GM12892 (cell line): ENCODE data around the gene RPS4Y1. TPM values are rescaled to one million over a fixed set of nuclear protein-coding genes. Genes with fewer than 3 reads are reported as not detected.
"Not testable (repeated sequence)": the region's sequence is repeated elsewhere in the genome, so short reads cannot be mapped to it uniquely, and the experiment has no call there.

Experiments
- DNase-seq: peaks from one replicate; pipeline ENCODE4 v3.0.0; 2011; ENCODE audit not compliant: insufficient read length
- FAIRE-seq: peaks from 2 replicates; lab custom pipeline; 2011; peaks lifted over from hg19 to GRCh38; lab: Jason Lieb, UNC
- POLR2A ChIP-seq: IDR thresholded peaks from 2 replicates; pipeline ENCODE4 v1.6.1; 2011; ENCODE audit warnings: low read depth, low read length, control low read depth
- POLR2AphosphoS5 ChIP-seq: IDR thresholded peaks from 2 replicates; pipeline ENCODE4 v1.6.1; 2011; ENCODE audit warnings: low read depth, low read length, control low read depth
- TAF1 ChIP-seq: IDR thresholded peaks from 2 replicates; pipeline ENCODE4 v1.6.1; 2011; ENCODE audit warnings: low read depth, mild to moderate bottlenecking, control low read depth, low read length, borderline replicate concordance
- polyA plus RNA-seq: library from polyadenylated mRNA; unstranded; fragments of >200 nt; gene quantifications from one replicate; pipeline ENCODE4 v1.2.1, GENCODE V29; 2012; ENCODE audit warnings: missing spikeins, inconsistent platforms; ENCODE audit not compliant: missing spikeins

The RPS4Y1 gene
- polyA plus RNA-seq = 0.61 TPM

DNA sequence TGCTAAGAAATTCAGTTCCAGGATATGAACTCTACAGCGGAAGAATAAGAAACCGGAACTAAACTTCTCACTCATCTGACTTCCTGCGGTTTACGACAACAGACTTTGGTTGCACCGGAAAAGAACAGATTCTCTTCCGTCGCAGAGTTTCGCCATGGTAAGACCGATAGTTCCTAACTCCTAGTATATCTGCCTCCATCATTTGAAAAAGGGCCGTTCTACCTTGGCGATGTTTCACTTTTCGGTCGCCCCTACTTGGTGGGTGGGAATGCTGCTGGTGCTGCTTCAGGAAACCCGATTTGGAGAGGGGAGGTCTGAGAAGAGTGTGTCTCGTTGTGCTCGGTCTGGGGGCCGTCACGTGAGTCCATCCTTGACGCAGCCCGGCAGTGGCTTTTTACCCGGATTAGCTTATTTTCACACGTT, at the start of gene RPS4Y1:
Gene RPS4Y1 (plus strand): TSS at position 132 of the 423 bp plus-strand sequence. CDS start 23 bp downstream, at position 155.
- FAIRE-seq (no peak), DNase-seq (no peak)
- no peak for TF ChIP-seq POLR2AphosphoS5
- TF ChIP-seq POLR2A = no peak
- TF ChIP-seq TAF1 = no peak

DNA sequence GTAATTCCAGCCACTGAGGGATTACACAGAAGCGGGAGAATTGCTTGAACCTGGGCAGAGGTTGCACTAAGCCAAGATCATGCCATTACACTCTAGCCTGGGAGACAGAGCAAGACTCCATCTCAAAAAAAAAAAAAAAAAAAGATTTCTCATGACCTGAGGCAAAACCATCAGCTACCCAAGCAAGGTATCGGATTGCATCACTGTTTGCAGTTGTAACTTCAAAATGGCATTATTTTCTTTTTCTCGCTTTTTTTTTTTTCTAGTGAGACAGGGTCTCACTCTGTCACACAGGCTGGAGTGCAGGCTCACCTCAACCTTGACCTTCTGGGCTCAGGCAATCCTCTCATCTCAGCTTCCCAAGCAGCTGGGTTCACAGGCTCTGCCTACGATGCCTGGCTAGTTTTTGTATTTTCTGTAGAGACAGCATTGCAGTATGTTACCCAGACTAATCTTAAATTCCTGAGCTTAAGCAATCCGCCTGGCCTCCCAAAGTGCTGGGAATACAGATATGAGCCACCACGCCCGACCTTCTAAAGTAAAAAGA, 44.4 kb upstream of the RPS4Y1 start:
- TF ChIP-seq POLR2A = no peak
- TF ChIP-seq POLR2AphosphoS5 = no peak
- no peak for TF ChIP-seq TAF1
- FAIRE-seq (no peak), DNase-seq (no peak)

DNA sequence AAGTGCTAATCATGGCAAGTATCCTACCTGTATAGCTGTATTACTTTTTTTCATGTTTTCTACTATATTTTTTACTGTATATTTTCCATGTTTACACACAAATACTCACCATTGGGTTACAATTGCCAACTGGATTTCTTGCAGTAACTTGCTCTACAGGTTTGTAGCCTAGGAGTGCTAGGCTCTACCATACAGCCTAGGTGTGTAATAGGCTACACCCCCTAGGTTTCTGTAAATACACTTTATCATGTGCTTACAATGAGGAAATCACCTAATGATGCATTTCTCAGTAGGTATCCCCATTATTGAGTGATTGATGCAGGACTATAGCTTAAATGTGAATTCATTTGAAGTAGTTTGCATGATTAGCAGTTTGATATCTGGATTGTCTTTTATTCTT, 43.4 kb upstream of the RPS4Y1 start:
- TF ChIP-seq POLR2AphosphoS5 (no peak), TAF1 (no peak), POLR2A (no peak)
- no peak for DNase-seq
- no peak for FAIRE-seq

DNA sequence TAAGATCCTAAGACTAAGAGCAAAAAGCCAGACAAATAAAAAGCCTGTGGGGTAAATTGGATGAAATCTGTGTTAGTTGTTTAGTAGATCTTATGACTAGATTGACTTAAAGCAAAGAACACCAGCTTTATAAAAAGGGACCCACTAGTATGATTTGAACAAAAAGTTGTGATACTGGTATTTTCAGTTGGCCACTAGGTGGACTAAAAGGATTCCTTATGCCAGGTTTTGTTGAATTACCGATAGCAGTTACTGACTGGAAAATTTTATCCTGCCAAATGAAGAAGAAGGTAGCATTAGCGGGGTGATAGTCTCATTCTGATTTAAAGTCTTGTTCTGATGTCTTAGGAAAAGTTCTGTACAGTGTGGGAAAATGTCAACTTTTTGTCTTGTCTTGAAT, 41.2 kb upstream of the RPS4Y1 start:
- TF ChIP-seq TAF1 (no peak), POLR2A (no peak), POLR2AphosphoS5 (no peak)
- no peak for FAIRE-seq
- DNase-seq = no peak

DNA sequence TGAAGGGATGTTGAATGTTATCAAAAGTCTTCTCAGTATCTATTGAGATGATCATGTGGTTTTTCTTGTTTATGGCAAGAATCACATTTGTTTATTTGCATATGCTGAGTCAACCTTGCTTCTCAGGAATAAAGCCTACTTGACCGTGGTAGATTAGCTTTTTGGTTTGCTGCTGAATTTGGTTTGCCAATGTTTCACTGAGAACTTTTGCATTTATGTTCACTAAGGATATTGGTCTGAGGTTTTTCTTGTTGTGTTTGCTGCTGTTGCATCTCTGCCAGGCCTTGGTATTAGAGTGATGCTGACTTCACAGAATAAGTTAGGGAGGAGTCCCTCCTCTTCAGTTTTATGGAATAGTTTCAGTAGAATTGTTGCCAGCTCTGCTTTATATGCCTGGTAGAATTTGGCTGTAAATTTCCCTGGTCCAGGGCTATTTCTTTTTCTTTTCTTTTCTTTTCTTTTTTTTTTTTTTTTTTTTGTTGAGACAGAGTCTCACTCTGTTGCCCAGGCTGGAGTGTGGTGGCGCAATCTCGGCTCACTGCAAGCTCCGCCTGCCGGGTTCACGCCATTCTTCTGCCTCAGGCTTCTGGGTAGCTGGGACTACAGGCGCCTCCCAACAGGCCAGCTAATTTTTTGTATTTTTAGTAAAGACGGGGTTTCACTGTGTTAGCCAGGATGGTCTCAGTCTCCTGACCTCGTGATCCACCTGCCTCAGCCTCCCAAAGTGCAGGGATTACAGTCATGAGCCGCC, 24.1 kb upstream of the RPS4Y1 start:
- not testable (repeated sequence) for FAIRE-seq, DNase-seq

DNA sequence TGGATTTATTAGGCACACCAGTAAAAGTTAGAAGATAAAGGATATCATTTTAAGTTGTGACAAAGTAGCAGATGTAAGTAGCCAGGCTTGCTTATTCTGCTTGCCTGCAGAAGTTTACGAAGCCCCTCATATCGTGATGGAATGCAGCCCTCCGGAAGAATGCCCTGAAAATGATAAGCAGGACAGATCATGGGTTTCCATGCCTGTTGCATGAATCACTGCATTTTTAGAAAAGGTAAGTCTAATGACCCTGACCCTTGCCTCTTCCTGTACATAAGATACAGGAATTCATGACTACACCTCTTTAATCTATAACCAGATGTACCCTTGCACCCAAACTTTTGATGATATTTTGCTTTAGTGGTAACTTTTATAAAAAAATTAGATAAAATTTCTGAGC, 16.9 kb upstream of the RPS4Y1 start:
- DNase-seq (no peak), FAIRE-seq (no peak)
- TF ChIP-seq TAF1 (no peak), POLR2AphosphoS5 (no peak)

DNA sequence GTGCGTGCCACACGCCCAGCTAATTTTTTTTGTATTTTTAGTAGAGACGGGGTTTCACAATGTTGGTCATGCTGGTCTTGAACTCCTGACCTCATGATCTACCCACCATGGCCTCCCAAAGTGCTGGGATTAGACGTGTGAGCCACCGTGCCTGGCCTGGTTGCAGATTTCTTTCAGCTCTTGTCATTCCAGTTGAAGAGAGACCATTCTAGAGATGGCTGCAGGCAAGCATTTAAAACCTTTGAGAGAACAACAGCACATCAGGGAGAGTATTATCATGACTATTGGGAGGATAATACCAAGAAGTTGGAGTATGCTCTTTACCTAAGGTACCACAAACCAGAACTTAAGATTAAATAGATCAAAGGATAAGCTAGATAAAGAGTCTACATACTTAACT, 12.9 kb upstream of the RPS4Y1 start:
- no peak for DNase-seq
- TF ChIP-seq POLR2A (no peak), TAF1 (no peak), POLR2AphosphoS5 (no peak)
- no peak for FAIRE-seq

DNA sequence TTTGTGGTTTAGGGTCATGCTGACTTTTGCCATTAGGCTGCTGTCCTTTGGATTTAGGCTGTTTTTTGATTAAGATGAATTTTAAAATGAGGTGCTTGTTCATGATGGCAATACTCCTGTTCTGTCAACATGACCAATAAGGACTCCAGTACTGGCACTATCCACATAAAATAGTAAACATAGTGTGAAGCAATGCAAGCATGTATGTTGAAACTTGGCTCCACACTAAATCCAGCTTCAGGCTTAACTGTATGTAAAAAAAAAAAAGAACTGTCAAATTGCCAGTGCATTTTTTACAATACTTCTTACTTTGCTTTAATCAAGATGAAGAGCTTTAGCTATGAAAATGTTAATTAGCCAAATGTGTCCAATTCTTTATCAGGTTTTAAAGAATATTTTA, 6.2 kb upstream of the RPS4Y1 start:
- TF ChIP-seq TAF1 = no peak
- TF ChIP-seq POLR2A = no peak
- no peak for TF ChIP-seq POLR2AphosphoS5
- DNase-seq (no peak), FAIRE-seq (no peak)

DNA sequence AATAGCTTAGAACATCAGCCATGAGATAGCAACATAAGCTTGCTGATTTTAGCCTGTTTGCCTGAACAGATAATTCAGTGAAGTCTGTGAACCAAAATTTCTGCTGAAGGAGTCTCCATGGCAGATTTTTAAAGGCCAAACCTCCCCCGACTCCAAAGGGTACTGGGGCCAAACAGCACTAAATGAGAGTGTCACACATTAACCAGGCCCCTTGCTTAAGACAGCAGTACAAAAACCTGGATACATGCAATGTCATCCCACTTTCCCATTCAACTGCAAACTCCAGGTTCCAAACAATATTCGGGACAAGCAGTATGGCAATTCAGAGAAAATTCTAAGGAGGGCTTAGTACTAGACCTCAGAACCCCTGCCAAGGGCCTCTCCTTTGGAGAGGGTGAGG, 4.3 kb upstream of the RPS4Y1 start:
- FAIRE-seq = no peak
- TF ChIP-seq POLR2AphosphoS5 (no peak), TAF1 (no peak), POLR2A (no peak)

DNA sequence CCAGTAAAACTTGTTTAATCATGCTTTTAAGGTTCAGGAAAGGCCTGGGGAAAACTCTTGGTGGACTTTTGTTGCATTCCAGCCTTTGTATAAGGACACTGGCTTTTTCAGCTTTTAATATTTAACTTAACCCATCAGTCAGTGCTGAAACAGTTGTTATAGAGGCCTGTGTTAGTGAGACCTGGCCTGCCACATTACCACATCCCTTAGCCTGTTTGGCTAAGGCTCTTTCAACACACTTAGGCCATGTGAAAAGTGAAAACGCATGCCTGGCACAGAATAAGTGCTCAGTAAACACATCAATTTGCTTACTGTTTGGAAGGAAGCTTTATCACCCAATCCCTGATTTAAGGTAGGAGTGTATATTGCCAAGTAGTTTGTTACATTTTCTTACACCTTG, 3.5 kb upstream of the RPS4Y1 start:
- TF ChIP-seq TAF1 = no peak
- TF ChIP-seq POLR2AphosphoS5 = no peak
- TF ChIP-seq POLR2A = no peak
- DNase-seq = no peak
- FAIRE-seq = no peak

More for the DNA sequence above, 4.3 kb upstream of the RPS4Y1 start:
- no peak for DNase-seq

DNA sequence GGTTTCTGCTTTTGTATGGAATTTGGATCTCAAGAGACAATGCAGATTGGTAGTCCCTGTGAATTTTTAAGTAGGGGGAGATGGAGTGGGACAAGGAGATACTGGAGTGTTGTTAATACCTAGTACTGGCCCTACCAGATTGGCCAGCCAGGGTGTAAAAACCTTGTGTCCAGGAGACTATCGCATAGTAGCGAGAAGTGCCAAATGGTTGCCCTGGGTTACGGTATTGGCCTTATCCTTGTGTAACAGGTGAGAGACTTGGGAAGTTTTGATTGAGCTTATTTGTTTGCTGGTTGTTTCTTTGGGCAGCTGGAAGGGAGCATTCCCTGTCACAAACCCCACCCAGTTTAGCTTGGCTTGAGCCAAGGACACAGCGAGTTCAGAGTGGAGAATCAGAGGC, 5.4 kb downstream of the RPS4Y1 start:
- FAIRE-seq (no peak), DNase-seq (no peak)
- TF ChIP-seq POLR2AphosphoS5 (no peak), TAF1 (no peak), POLR2A (no peak)

DNA sequence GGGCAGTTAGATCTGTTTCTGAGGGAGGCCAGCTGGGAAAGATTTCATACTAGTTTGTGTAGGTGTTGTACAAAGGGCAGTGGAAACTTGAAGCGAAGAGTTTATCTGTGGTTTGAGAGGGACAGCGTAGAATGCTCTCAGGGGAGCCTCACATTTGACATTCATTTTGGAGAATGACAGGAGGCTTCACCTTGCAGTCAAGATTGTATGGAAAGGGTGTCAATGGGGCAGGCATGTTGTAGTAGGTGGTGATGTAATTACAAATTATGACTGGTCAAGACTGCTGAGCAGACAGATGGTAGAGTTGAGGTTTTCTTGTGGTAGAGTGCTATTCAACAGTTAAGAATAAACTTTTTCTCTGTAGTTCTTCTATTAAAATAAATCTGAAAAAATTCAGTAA, 7.0 kb downstream of the RPS4Y1 start:
- no peak for TF ChIP-seq POLR2A
- TF ChIP-seq POLR2AphosphoS5 = no peak
- no peak for TF ChIP-seq TAF1
- DNase-seq = no peak
- no peak for FAIRE-seq
